Measurements from ENCODE around the gene ANXA5. TPM values are rescaled to one million over a fixed set of nuclear protein-coding genes. Genes with fewer than 3 reads are reported as not detected.

Gene ANXA5
- total RNA-seq, 5 donors from 2014 or later (not counting 1 experiment from before 2014, with no cell fraction given), result 44.2 to 80.3 (median 71.2) TPM

DNA sequence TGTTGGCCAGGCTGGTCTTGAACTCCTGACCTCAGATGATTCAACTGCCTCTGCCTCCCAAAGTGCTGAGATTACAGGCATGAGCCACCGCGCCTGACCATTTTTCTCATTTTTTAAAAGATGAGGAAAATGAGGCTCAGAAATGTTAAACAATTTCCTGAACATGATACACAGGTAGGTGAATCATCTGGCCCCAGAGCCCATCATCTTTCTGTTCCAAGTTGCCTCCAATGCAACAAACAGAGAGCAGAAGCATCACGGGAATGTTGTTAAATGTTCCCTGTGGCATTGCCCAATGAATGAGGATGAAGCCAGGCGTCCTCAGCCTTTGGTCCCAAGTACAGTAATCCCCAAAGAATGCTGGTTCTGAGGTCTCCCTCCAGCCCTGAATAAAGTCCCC lies 31.3 kb upstream of the ANXA5 start:
- 100% methylated on average over 2 of the region's 4 CpGs for WGBS (ENCODE audit: insufficient coverage)
- H3K4me3 ChIP-seq (ENCODE audit: control insufficient read depth in 1 of 2, extremely low read depth in 1 of 2, low read length in 1 of 2), result no peak overlapping the region
- H3K4me3 Mint-ChIP-seq, result no peak overlapping the region
- no peaks in the 10 kb centered on the region for H3K36me3 Mint-ChIP-seq
- no peaks in the 10 kb centered on the region for H3K4me1 Mint-ChIP-seq
- peaks cover 4 to 11% of the 10 kb centered on the region in 2 donors for H3K27me3 Mint-ChIP-seq
- ATAC-seq (replicated peaks in 1 of 4) (no peak), DNase-seq (no peak)
- H3K4me1 ChIP-seq (ENCODE audit: control insufficient read depth in 1 of 2, extremely low read depth in 1 of 2, insufficient read depth in 2 of 2, low read length in 2 of 2), result peaks cover 0 to 2% of the 10 kb centered on the region in 2 experiments
- H3K27ac Mint-ChIP-seq, result no peak overlapping the region
- peaks cover 0 to 2% of the 10 kb centered on the region in 2 experiments for H3K27me3 ChIP-seq (replicated peaks in 1 of 2; ENCODE audit: control insufficient read depth in 2 of 2, extremely low read depth in 1 of 2, insufficient read depth in 2 of 2, low read length in 1 of 2)
- H3K36me3 ChIP-seq (ENCODE audit: control insufficient read depth in 2 of 2, extremely low read depth in 1 of 2, insufficient read depth in 1 of 2, low read length in 1 of 2), result no peaks in the 10 kb centered on the region
- POLR2A ChIA-PET, result no interaction called here
- H3K9me3 ChIP-seq, result no peaks in the 10 kb centered on the region
- CTCF ChIA-PET, result interaction anchor here in 1 of 2 donors (0.8 kb wide), 1 partner anchor 94 kb away, joined by 3 read pairs; no protein-coding TSS in a partner anchor
- H3K9me3 Mint-ChIP-seq, result no peaks in the 10 kb centered on the region
- H3K27ac ChIP-seq (ENCODE audit: low read length), result no peak overlapping the region

- H3K4me3 ChIP-seq (ENCODE audit: control insufficient read depth in 1 of 2, extremely low read depth in 1 of 2, low read length in 1 of 2), result no peak overlapping the region
These were observed 30.0 kb upstream of the ANXA5 start for GRCh38 chr4:121726642-121727268.

DNA sequence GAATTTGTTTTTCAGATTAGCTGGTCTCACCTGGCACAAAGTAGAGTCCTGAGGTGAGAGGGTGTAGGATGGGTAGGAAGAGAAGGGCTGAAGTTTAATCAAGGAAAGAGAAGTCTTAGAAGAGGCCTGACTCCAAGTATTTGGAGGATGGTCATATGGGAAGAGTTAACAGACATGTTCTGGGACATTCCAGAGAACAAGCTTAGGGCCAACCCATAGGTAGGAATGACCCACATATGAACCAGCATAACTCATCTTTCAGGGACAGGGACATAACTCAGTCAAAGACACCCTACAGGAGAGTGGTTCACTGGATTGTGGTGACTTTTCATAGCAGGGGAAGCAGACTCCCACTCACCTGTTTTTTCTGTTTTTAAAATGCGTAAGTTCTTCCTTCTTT lies 27.9 kb upstream of the ANXA5 start:
- Histone ChIP-seq H3K9me3 (no peaks in the 10 kb centered on the region), H3K4me3 (ENCODE audit: control insufficient read depth in 1 of 2, extremely low read depth in 1 of 2, low read length in 1 of 2) (no peak overlapping the region), H3K4me1 (ENCODE audit: control insufficient read depth in 1 of 2, extremely low read depth in 1 of 2, insufficient read depth in 2 of 2, low read length in 2 of 2) (peaks cover 0 to 2% of the 10 kb centered on the region in 2 experiments), H3K36me3 (ENCODE audit: control insufficient read depth in 2 of 2, extremely low read depth in 1 of 2, insufficient read depth in 1 of 2, low read length in 1 of 2) (no peaks in the 10 kb centered on the region), H3K27me3 (replicated peaks in 1 of 2; ENCODE audit: control insufficient read depth in 2 of 2, extremely low read depth in 1 of 2, insufficient read depth in 2 of 2, low read length in 1 of 2) (no peaks in the 10 kb centered on the region), H3K27ac (ENCODE audit: low read length) (no peak overlapping the region)
- ChIA-PET POLR2A (interaction anchor here in 1 of 2 donors (0.5 kb wide), 1 partner anchor 41 kb away, joined by 3 read pairs; no protein-coding TSS in a partner anchor), CTCF (interaction anchor here (0.6 to 1.3 kb wide), 4 partner anchors 28 to 1696 kb away, joined by 3 to 4 read pairs (median 3); partner anchors contain the start of gene ANXA5 (in 1 of the 2))
- ATAC-seq (replicated peaks in 1 of 4) (no peak), DNase-seq (no peak)
- no peak overlapping the region for H3K27ac Mint-ChIP-seq
- H3K36me3 Mint-ChIP-seq, result no peaks in the 10 kb centered on the region
- no peaks in the 10 kb centered on the region for H3K9me3 Mint-ChIP-seq
- no CpG with 5 or more reads among the region's 1 CpG for WGBS (ENCODE audit: insufficient coverage)
- no peaks in the 10 kb centered on the region for H3K4me1 Mint-ChIP-seq
- H3K27me3 Mint-ChIP-seq, result peaks cover 0 to 4% of the 10 kb centered on the region in 2 donors
- H3K4me3 Mint-ChIP-seq, result no peak overlapping the region

More at GRCh38 chr4:121726642-121727268, 30.0 kb upstream of the ANXA5 start:
- no peaks in the 10 kb centered on the region for H3K36me3 ChIP-seq (ENCODE audit: control insufficient read depth in 2 of 2, extremely low read depth in 1 of 2, insufficient read depth in 1 of 2, low read length in 1 of 2)
- Mint-ChIP-seq H3K27me3 (peaks cover 4% of the 10 kb centered on the region in 2 donors), H3K36me3 (no peaks in the 10 kb centered on the region), H3K4me3 (no peak overlapping the region), H3K27ac (no peak overlapping the region), H3K9me3 (no peaks in the 10 kb centered on the region), H3K4me1 (no peaks in the 10 kb centered on the region)
- H3K9me3 ChIP-seq, result no peaks in the 10 kb centered on the region
- no CpG with 5 or more reads among the region's 3 CpGs for WGBS (ENCODE audit: insufficient coverage)
- peaks cover 0 to 2% of the 10 kb centered on the region in 2 experiments for H3K4me1 ChIP-seq (ENCODE audit: control insufficient read depth in 1 of 2, extremely low read depth in 1 of 2, insufficient read depth in 2 of 2, low read length in 2 of 2)
- CTCF ChIA-PET, result interaction anchor here in 1 of 2 donors (0.6 kb wide), 1 partner anchor 42 kb away, joined by 4 read pairs; no protein-coding TSS in a partner anchor
- peak in 1 of 35 experiments; percentile 64 for DNase-seq
- peak; percentile 58 to 72 (median 65) for ATAC-seq (replicated peaks in 1 of 4)
- POLR2A ChIA-PET, result no interaction called here
- no peak overlapping the region for H3K27ac ChIP-seq (ENCODE audit: low read length)
- H3K27me3 ChIP-seq (replicated peaks in 1 of 2; ENCODE audit: control insufficient read depth in 2 of 2, extremely low read depth in 1 of 2, insufficient read depth in 2 of 2, low read length in 1 of 2), result peaks cover 0 to under 1% of the 10 kb centered on the region in 2 experiments

GRCh38 chr4:121721700-121722099 lies 24.9 kb upstream of the ANXA5 start:
- no peak overlapping the region for H3K27ac Mint-ChIP-seq
- H3K27me3 Mint-ChIP-seq, result peaks cover 5 to 9% of the 10 kb centered on the region in 2 donors
- no peak overlapping the region for H3K27ac ChIP-seq (ENCODE audit: low read length)
- no peaks in the 10 kb centered on the region for H3K9me3 Mint-ChIP-seq
- no peaks in the 10 kb centered on the region for H3K9me3 ChIP-seq
- ChIA-PET POLR2A (no interaction called here), CTCF (interaction anchor here in 1 of 2 donors (0.7 kb wide), 1 partner anchor 10 kb away, joined by 3 read pairs; no protein-coding TSS in a partner anchor)
- DNase-seq (no peak), ATAC-seq (replicated peaks in 1 of 4) (no peak)
- no peak overlapping the region for H3K4me3 ChIP-seq (ENCODE audit: control insufficient read depth in 1 of 2, extremely low read depth in 1 of 2, low read length in 1 of 2)
- peaks cover 0 to 2% of the 10 kb centered on the region in 2 experiments for H3K4me1 ChIP-seq (ENCODE audit: control insufficient read depth in 1 of 2, extremely low read depth in 1 of 2, insufficient read depth in 2 of 2, low read length in 2 of 2)
- no peak overlapping the region for H3K4me3 Mint-ChIP-seq
- 67% methylated on average over 1 of the region's 1 CpG for WGBS (ENCODE audit: insufficient coverage)
- no peaks in the 10 kb centered on the region for H3K36me3 Mint-ChIP-seq
- H3K36me3 ChIP-seq (ENCODE audit: control insufficient read depth in 2 of 2, extremely low read depth in 1 of 2, insufficient read depth in 1 of 2, low read length in 1 of 2), result no peaks in the 10 kb centered on the region
- no peaks in the 10 kb centered on the region for H3K4me1 Mint-ChIP-seq
- no peaks in the 10 kb centered on the region for H3K27me3 ChIP-seq (replicated peaks in 1 of 2; ENCODE audit: control insufficient read depth in 2 of 2, extremely low read depth in 1 of 2, insufficient read depth in 2 of 2, low read length in 1 of 2)

DNA sequence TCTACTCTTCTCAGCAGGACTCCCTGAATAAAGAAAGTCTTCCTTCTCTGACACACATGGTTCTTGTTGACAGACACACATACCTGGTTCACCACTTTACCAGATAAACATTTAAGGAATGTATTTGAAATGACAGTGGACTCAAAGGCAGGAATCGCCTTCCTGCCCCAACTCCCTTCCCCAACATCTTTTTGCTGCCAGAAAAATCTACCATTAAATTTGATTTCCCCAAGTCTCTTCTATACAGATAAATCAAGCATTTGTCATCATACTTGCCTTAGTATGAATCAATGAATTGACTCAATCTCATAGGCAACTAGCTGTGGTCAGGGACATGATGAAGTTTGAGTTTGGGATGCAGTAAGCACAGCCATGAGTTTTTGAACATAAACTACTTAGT lies 23.3 kb upstream of the ANXA5 start:
- Mint-ChIP-seq H3K9me3 (no peaks in the 10 kb centered on the region), H3K27me3 (peaks cover 9 to 24% of the 10 kb centered on the region in 2 donors), H3K4me3 (no peak overlapping the region), H3K4me1 (no peaks in the 10 kb centered on the region), H3K27ac (no peak overlapping the region), H3K36me3 (no peaks in the 10 kb centered on the region)
- Histone ChIP-seq H3K36me3 (ENCODE audit: control insufficient read depth in 2 of 2, extremely low read depth in 1 of 2, insufficient read depth in 1 of 2, low read length in 1 of 2) (no peaks in the 10 kb centered on the region), H3K27ac (ENCODE audit: low read length) (no peak overlapping the region), H3K9me3 (no peaks in the 10 kb centered on the region), H3K27me3 (replicated peaks in 1 of 2; ENCODE audit: control insufficient read depth in 2 of 2, extremely low read depth in 1 of 2, insufficient read depth in 2 of 2, low read length in 1 of 2) (no peaks in the 10 kb centered on the region), H3K4me3 (ENCODE audit: control insufficient read depth in 1 of 2, extremely low read depth in 1 of 2, low read length in 1 of 2) (no peak overlapping the region), H3K4me1 (ENCODE audit: control insufficient read depth in 1 of 2, extremely low read depth in 1 of 2, insufficient read depth in 2 of 2, low read length in 2 of 2) (no peaks in the 10 kb centered on the region)
- ATAC-seq (replicated peaks in 1 of 4) (no peak), DNase-seq (no peak)
- 100% methylated on average over 1 of the region's 1 CpG for WGBS (ENCODE audit: insufficient coverage)
- ChIA-PET CTCF (no interaction called here), POLR2A (no interaction called here)

GRCh38 chr4:121717680-121718237 lies 21.0 kb upstream of the ANXA5 start:
- no peaks in the 10 kb centered on the region for H3K4me1 ChIP-seq (ENCODE audit: control insufficient read depth in 1 of 2, extremely low read depth in 1 of 2, insufficient read depth in 2 of 2, low read length in 2 of 2)
- ATAC-seq (replicated peaks in 1 of 4) (no peak), DNase-seq (no peak)
- Mint-ChIP-seq H3K27me3 (peaks cover 17 to 30% of the 10 kb centered on the region in 2 donors), H3K9me3 (no peaks in the 10 kb centered on the region), H3K27ac (no peak overlapping the region), H3K4me3 (no peak overlapping the region), H3K36me3 (no peaks in the 10 kb centered on the region), H3K4me1 (no peaks in the 10 kb centered on the region)
- H3K4me3 ChIP-seq (ENCODE audit: control insufficient read depth in 1 of 2, extremely low read depth in 1 of 2, low read length in 1 of 2), result no peak overlapping the region
- whole genome bisulfite sequencing (ENCODE audit: insufficient coverage), result 94% methylated on average over 2 of the region's 4 CpGs
- ChIA-PET CTCF (interaction anchor here in 1 of 2 donors (0.6 kb wide), 1 partner anchor 291 kb away, joined by 3 read pairs; no protein-coding TSS in a partner anchor), POLR2A (no interaction called here)
- no peaks in the 10 kb centered on the region for H3K36me3 ChIP-seq (ENCODE audit: control insufficient read depth in 2 of 2, extremely low read depth in 1 of 2, insufficient read depth in 1 of 2, low read length in 1 of 2)
- H3K9me3 ChIP-seq, result no peaks in the 10 kb centered on the region
- peaks cover 0 to 2% of the 10 kb centered on the region in 2 experiments for H3K27me3 ChIP-seq (replicated peaks in 1 of 2; ENCODE audit: control insufficient read depth in 2 of 2, extremely low read depth in 1 of 2, insufficient read depth in 2 of 2, low read length in 1 of 2)
- H3K27ac ChIP-seq (ENCODE audit: low read length), result no peak overlapping the region

Measured in T-cell (primary cell).